ENCODE data around the gene GID4. TPM values are rescaled to one million over a fixed set of nuclear protein-coding genes. Genes with fewer than 3 reads are reported as not detected.

GID4 gene
- polyA plus RNA-seq, 3 donors: 4.1 to 6.0 (median 4.4) TPM

DNA sequence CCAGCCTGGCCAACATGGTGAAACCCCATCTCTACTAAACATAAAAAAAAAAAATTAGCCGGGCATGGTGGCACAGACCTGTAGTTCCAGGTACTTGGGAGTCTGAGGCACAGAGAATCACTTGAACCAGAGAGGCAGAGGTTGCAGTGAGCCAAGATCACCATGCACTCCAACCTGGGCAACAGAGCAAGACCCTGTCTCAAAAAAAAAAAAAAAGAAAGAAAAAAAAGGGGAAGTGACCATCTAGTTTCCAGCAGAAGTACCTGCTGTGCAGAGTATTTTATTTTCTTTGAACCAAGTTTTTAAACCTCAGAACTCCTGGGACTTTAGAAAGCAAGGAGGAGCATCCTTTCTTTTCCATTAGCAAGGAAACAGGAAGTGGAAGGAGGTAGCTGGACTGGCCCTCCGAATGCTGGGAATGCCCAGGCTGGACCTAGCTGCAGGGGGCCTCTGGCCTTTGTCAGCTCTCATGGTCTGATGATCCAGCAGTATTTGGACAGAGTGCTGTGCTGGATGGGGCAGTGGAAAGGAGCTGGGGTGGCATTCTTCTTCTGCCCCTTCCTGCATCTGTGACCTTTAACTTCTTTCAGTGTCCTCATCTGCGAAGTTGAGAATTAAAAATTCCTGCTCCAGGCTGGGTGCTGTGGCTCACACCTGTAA is 6.6 kb downstream of the GID4 start:
- H3K27ac Mint-ChIP-seq: peak overlapping the region in 1 of 7 donors; percentile 7
- no peak overlapping the region for H2AFZ ChIP-seq (ENCODE audit: insufficient read depth, low read depth, low read length, poor library complexity, severe bottlenecking)
- H3K4me1 Mint-ChIP-seq: peaks cover 17% of the 10 kb centered on the region
- H3K9me3 Mint-ChIP-seq: peaks cover 0 to 2% (median 0%) of the 10 kb centered on the region in 7 donors
- H3K4me3 ChIP-seq (replicated peaks in 1 of 3; ENCODE audit: low read depth in 2 of 3, low read length in 3 of 3): no peak overlapping the region
- H3K4me3 Mint-ChIP-seq: no peak overlapping the region
- no peaks in the 10 kb centered on the region for H4K20me1 ChIP-seq (ENCODE audit: insufficient read depth, low read length)
- H3K4me1 ChIP-seq (ENCODE audit: control insufficient read depth in 1 of 2, insufficient read depth in 2 of 2, low read length in 2 of 2): peaks cover under 1 to 1% of the 10 kb centered on the region in 2 donors
- TF ChIP-seq, protein P1, sequence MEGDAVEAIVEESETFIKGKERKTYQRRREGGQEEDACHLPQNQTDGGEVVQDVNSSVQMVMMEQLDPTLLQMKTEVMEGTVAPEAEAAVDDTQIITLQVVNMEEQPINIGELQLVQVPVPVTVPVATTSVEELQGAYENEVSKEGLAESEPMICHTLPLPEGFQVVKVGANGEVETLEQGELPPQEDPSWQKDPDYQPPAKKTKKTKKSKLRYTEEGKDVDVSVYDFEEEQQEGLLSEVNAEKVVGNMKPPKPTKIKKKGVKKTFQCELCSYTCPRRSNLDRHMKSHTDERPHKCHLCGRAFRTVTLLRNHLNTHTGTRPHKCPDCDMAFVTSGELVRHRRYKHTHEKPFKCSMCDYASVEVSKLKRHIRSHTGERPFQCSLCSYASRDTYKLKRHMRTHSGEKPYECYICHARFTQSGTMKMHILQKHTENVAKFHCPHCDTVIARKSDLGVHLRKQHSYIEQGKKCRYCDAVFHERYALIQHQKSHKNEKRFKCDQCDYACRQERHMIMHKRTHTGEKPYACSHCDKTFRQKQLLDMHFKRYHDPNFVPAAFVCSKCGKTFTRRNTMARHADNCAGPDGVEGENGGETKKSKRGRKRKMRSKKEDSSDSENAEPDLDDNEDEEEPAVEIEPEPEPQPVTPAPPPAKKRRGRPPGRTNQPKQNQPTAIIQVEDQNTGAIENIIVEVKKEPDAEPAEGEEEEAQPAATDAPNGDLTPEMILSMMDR (IDR thresholded peaks at IDR 0.05): no peak
- WGBS (ENCODE audit: insufficient coverage): 83% methylated on average over 2 of the region's 3 CpGs
- H3K4me2 ChIP-seq (replicated peaks; ENCODE audit: extremely low read depth, low read length, poor library complexity, severe bottlenecking): no peak overlapping the region
- DNase-seq: no peak
- no peaks in the 10 kb centered on the region for H3K27me3 ChIP-seq (ENCODE audit: control insufficient read depth in 2 of 2, insufficient read depth in 2 of 2, low read length in 2 of 2)
- peaks cover 14 to 33% of the 10 kb centered on the region in 2 donors for H3K36me3 Mint-ChIP-seq
- H3K79me2 ChIP-seq (ENCODE audit: insufficient read depth, low read length): peaks cover 5% of the 10 kb centered on the region
- no peak overlapping the region for H3K9ac ChIP-seq (ENCODE audit: insufficient read depth, low read length, poor library complexity, severe bottlenecking)
- peaks cover 9 to 38% of the 10 kb centered on the region in 2 donors for H3K36me3 ChIP-seq (replicated peaks in 1 of 2; ENCODE audit: control insufficient read depth in 1 of 2, insufficient read depth in 2 of 2, low read length in 2 of 2)
- H3K27me3 Mint-ChIP-seq (ENCODE audit: low read depth in 3 of 3): no peaks in the 10 kb centered on the region
- no peak overlapping the region for H3K27ac ChIP-seq (ENCODE audit: low read depth in 1 of 2, low read length in 2 of 2)
- intact Hi-C loops (cut with micrococcal nuclease): no loop called here
- no peaks in the 10 kb centered on the region for H3K9me3 ChIP-seq (replicated peaks in 1 of 2; ENCODE audit: control insufficient read depth in 1 of 2, insufficient read depth in 1 of 2, low read length in 2 of 2)

DNA sequence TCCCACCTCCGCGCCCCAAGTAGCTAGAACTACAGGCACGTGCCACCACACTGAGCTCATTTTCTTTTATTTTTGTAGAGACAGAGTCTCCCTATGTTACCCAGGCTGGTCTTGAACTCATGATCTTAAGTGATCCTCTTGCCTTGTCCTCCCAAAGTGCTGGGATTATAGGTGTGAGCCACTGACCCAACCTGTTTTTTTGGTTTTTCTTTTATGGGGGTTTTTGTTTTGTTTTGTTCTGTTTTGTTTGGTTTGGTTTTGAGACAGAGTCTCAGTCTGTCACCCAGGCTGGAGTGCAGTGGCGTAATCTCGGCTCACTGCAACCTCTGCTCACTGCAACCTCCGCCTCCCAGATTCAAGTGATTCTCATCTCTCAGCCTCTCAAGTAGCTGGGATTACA is 16.4 kb downstream of the GID4 start:
- H3K79me2 ChIP-seq (ENCODE audit: insufficient read depth, low read length): no peaks in the 10 kb centered on the region
- peaks cover 33 to 71% of the 10 kb centered on the region in 2 donors for H3K36me3 ChIP-seq (replicated peaks in 1 of 2; ENCODE audit: control insufficient read depth in 1 of 2, insufficient read depth in 2 of 2, low read length in 2 of 2)
- Mint-ChIP-seq H3K4me1 (peaks cover 5% of the 10 kb centered on the region), H3K36me3 (peaks cover 52 to 72% of the 10 kb centered on the region in 2 donors), H3K27ac (peak overlapping the region in 1 of 7 donors; percentile 26), H3K27me3 (ENCODE audit: low read depth in 3 of 3) (no peaks in the 10 kb centered on the region), H3K4me3 (no peak overlapping the region), H3K9me3 (no peaks in the 10 kb centered on the region)
- 100% methylated on average over 1 of the region's 6 CpGs for WGBS (ENCODE audit: insufficient coverage)
- TF ChIP-seq, protein P1 (IDR thresholded peaks at IDR 0.05): no peak
- H3K27me3 ChIP-seq (ENCODE audit: control insufficient read depth in 2 of 2, insufficient read depth in 2 of 2, low read length in 2 of 2): no peaks in the 10 kb centered on the region
- intact Hi-C loops (cut with micrococcal nuclease): no loop called here
- no peaks in the 10 kb centered on the region for H4K20me1 ChIP-seq (ENCODE audit: insufficient read depth, low read length)
- no peak overlapping the region for H3K27ac ChIP-seq (ENCODE audit: low read depth in 1 of 2, low read length in 2 of 2)
- no peaks in the 10 kb centered on the region for H3K4me1 ChIP-seq (ENCODE audit: control insufficient read depth in 1 of 2, insufficient read depth in 2 of 2, low read length in 2 of 2)
- no peak overlapping the region for H3K9ac ChIP-seq (ENCODE audit: insufficient read depth, low read length, poor library complexity, severe bottlenecking)
- H3K9me3 ChIP-seq (replicated peaks in 1 of 2; ENCODE audit: control insufficient read depth in 1 of 2, insufficient read depth in 1 of 2, low read length in 2 of 2): no peaks in the 10 kb centered on the region
- no peak for DNase-seq
- H3K4me2 ChIP-seq (replicated peaks; ENCODE audit: extremely low read depth, low read length, poor library complexity, severe bottlenecking): no peak overlapping the region
- H2AFZ ChIP-seq (ENCODE audit: insufficient read depth, low read depth, low read length, poor library complexity, severe bottlenecking): no peak overlapping the region
- H3K4me3 ChIP-seq (replicated peaks in 1 of 3; ENCODE audit: low read depth in 2 of 3, low read length in 3 of 3): no peak overlapping the region
